Skin epidermis (tissue), 12 donors: ENCODE data around the gene PITX1.
"Not testable (repeated sequence)": the region's sequence is repeated elsewhere in the genome, so short reads cannot be mapped to it uniquely, and the experiment has no call there.

ENCODE experiments used
- H3K27ac ChIP-seq, 21 experiments: fragments of 200-600 bp; sonication (generic) in 11 of 21; one replicate each; pipeline ENCODE4 v1.5.0; 2020; ENCODE audit warnings: mild to moderate bottlenecking in 3 of 21, inconsistent platforms in 2 of 21, moderate library complexity in 2 of 21
- H3K4me3 ChIP-seq, 7 experiments: fragments of 200-600 bp; sonication (generic) in 2 of 7; one replicate each; pipeline ENCODE4 v1.5.0; 2020; ENCODE audit warnings: inconsistent platforms in 2 of 7, mild to moderate bottlenecking in 2 of 7, moderate library complexity in 1 of 7

The PITX1 gene

DNA sequence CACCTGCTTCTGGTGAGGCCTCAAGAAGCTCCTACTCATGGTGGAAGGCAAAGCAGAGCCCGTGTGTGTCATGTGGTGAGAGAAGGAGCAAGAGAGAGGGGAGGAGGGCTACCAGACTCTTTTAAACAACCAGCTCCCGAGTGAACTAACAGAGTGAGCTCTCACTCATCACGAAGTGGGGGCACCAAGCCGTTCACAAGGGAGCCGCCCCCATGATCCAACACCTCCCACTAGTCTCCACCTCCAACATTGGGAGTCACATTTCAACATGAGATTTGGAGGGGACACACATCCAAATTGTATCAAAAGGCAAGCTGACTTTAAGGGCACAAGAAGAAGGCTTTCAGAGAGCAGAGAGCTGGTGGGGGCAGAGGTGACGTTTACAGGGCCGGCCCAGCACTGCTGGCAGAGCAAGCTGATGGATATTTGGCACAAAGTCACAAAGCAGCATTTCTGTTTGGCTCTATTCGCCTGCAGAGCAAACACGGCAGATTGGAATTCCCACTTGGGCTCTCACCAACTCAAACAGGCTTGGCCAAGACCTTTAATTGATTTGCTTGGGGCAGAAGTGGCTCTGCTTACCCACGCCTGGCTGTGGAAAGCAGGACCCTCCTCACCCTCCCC lies 20.0 kb downstream of the PITX1 start:
- Histone ChIP-seq H3K27ac (no peak overlapping the region), H3K4me3 (no peak overlapping the region)

DNA sequence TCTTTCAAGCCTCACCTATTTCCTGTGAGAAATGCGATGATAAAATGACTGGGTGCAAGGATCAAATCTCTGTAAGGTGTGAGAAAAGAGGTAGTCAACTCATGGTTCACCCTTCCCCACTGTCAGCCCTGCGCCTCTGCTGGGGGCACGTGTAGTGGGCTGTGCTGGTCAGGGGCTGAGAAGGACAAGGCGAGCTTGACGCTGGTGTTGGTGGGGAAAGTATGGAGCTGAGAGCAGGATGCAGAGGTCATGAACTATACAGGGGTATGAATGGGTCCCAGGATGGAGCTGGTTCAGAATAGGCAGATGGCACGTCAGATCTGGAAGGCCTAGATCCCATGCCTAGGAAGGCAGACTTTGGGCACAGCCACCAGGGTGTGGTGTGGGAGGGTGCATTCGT lies 20.6 kb downstream of the PITX1 start:
- Histone ChIP-seq H3K27ac (no peak overlapping the region), H3K4me3 (no peak overlapping the region)

DNA sequence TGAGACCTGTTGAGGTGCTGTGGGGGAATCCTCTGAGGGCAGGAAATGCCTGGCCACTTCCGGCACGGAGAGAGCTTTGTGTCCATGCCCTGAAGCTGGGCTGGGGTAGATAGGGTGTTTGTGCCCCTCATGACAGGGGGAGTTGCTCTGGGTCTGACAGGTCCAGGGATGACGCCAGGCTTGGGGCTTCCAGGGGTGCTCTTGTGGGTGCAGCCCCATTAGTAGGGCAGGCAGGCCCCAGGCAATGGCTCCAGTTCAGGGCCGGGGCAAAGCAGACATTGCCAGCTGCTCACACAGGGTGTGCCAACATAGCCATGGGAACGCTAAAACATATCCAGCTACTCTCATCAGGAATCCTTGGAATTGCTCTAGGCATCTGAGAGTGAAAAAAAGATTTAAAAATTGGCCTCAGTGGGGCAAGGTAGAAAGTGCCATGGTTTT lies 21.1 kb downstream of the PITX1 start:
- Histone ChIP-seq H3K27ac (no peak overlapping the region), H3K4me3 (no peak overlapping the region)

DNA sequence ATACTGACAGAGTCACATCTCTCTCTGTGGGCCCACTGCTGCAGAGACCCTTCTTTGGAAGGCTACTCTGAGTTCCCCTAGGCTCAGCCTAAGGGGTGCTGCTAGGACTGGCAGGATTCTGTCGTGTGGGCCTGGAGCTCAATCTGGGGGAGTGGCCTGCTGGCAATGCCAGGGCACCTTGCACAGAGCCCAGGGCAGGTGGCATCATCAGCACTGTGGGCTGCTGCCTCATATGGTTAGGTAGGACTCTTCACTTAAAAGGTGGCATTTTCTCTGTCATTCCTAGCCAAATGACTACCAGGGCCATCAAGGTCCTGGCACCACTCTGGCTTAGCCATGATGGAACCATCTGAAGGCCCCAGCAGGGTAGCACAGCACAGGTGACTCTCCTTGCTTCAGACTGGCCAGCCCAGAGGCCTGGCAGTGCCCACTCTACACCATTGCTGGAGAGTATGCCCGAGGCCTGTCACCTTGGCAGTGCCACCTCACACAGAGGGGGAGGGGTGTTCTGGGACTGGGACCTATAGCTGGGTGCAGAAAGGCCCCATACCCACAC lies 21.9 kb downstream of the PITX1 start:
- no peak overlapping the region for H3K27ac ChIP-seq
- H3K4me3 ChIP-seq = no peak overlapping the region

DNA sequence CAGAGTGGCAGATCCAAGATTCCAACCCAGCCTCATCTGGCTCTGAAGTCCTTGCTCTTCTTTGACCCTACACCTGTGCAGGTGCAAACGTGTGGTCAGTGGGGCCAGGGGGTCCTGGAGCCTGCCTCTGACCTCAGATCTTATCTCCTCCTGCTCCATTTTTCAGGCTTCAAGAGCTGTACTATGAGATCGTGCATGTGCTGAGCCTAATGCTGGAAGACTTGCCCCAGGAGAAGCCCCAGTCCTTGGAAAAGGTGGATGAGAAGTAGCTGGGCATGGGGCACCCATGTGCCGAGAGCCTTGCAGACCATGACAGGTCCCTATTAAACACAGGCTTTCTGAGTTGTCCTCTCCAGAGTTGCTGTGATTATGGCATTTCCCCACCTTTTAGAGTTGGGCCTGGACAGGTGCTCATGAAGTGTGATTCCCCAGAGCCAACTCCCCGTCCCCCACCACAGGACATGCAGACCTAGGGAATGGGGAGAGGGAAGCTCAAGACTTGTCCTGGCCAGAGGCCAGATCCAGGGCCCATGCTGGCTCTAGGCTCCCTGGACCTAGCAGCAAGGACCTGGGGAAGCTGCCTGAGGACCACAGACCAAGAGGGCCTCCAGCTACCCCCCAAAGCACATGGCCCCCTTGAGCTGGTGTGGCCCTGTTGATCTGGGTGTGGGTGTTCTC lies 22.5 kb downstream of the PITX1 start:
- Histone ChIP-seq H3K4me3 (no peak overlapping the region), H3K27ac (no peak overlapping the region)

DNA sequence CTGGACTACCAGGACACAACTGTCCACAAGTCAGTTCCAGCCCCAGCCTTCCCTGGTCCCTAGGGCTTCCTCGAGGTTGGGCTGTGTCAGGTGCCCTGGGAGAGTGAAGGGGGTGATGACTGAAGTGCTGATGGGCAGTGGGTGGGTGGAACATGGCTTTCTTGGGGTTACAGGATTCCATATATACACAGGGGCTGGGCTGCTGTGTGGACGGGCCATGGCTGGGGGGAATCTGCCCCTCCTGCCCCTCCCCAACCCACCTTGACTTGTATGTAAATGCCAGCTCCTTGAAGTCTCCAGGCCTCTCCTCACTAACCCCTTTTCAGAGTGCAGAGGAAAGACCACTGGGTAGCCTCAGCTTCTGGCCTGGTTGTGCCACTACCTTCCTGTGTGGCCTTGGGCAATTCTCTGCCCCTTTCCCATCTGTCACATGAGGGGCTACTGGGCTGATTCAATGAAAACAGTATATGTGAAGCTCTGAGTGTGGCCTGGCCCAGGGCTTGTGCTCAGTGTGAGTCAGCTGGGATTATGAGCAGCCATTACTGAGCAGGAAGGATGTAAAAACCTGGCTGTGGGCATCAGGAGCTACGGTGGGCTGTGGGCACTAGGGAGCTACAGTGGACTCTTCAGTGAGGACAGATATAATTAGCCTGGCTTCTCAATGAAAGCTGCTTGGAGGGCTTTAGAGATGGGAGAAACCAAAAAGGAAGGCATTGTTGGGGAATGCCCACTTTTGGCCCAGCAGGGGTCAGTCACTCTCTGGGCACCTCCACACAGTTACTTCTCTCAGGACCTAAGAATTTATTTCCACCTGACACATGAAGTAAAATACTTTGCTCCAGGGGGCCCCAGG lies 23.3 kb downstream of the PITX1 start:
- no peak overlapping the region for H3K27ac ChIP-seq
- no peak overlapping the region for H3K4me3 ChIP-seq

DNA sequence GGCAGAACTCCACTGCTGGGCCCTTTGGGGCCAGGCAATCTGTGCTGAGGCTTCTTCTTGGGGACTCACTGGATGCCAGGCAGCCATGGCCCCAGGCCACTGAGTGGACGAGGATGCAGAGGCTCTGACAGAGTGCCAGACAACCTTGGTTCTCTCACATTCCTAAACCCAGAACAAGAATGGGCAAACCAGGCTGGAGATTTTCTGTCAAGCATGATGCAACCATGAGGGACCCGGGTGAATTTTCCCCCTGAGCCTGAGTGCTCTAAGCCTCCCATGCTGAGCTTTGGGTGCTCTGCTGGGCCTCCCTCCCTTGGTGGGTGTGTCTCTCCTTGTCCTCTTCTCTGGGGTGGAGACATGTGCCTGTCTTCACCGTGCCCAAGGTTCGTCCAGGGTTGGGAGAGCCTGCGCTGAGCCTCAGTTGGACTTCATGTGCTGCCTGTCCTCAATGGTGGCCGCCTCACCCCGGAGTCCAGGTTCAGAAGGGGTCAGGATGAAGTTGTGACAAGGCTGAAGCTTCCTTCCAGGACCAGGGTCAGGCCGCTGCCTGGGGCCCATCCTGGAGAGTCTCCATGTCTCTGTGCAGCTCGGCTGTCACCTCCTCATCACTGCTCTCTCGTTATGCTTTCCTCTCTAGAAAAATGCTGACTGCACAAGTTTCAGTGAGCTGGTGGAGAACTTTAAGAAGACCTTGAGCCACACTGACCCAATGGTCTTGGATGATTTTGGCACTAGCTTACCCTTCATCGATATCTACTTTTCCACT lies 24.1 kb downstream of the PITX1 start:
- Histone ChIP-seq H3K27ac (no peak overlapping the region), H3K4me3 (no peak overlapping the region)

DNA sequence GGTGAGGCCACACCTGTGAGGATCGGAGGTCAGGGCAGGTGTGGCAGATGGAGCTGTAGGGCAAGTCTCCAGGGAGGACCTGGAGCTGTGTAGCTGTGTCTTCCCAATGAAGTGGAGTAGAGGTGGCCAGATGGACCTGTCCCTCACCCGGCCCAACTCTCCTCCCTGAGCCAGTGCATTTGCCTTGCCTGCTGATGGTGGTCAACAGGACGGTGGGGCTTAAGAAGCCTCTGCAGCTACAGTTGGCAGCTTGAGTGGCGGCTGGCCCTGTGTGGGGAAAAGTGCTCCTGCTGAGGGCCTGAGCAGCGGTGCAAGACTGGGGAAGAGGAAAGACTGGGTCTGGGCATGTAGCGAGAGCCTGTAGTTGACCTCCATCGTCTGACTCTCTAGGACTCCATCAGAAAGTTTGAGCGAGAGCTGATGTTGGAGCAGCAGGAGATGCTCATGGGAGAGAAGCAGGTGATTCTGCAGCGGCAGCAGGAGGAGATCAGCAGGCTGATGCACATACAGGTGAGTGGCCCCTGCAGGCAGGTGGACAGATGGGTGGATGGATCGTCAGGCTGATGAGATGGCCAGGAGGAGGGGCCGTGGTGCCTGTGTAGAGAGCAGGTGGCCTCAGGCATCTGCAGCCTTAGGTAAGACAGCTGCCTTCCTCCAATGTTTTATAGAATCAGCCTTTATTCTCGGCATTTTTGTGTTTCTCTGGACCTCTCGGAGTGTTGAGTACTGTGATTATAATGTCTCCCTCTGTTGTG lies 24.9 kb downstream of the PITX1 start:
- no peak overlapping the region for H3K4me3 ChIP-seq
- H3K27ac ChIP-seq = no peak overlapping the region

DNA sequence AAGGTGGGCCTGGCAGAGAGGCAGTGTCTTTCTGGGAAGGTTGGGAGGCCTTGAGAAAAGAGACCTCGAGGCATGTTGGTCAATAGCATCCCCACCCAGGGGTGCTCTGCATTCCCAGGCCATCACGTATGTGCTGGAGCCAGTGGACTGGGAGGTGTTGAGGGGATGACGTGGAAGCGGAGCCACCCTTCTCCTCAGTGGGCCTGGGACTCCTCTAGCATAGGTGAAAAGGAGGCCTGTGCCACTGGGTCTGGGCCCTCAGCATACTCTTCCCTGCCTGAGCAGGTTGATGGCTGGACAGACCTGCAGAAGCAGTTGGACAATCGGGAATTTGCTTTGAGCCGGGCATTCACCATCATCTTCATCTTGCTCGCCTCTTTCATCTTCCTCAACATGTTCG lies 25.5 kb downstream of the PITX1 start:
- H3K4me3 ChIP-seq = no peak overlapping the region
- H3K27ac ChIP-seq = no peak overlapping the region

DNA sequence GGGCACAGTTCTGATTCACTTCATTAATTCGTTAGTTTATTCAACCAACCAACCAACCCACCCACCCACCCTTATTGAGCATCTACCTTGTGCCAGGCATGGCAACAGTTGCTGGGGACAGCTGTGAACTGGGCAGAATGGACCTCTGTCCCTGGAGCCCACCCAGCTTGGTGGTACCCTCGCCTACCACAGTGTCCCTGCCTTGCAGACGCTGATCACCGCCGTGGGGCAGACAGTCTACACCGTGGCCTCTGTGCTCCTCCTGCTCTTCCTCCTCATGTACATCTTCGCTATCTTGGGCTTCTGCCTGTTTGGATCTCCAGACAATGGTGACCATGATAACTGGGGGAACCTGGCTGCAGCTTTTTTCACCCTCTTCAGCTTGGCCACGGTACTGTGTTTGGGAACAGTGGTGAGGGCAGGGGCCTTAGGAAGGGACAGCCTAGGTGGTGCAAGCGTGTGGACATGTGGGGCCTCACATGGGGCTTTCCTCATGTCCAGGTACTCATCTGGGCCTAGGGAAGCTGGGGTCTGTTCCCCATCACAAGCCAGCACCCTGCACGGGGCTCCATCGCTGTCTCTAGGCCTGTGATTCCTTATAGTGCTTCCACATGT lies 26.2 kb downstream of the PITX1 start:
- Histone ChIP-seq H3K4me3 (no peak overlapping the region), H3K27ac (no peak overlapping the region)

DNA sequence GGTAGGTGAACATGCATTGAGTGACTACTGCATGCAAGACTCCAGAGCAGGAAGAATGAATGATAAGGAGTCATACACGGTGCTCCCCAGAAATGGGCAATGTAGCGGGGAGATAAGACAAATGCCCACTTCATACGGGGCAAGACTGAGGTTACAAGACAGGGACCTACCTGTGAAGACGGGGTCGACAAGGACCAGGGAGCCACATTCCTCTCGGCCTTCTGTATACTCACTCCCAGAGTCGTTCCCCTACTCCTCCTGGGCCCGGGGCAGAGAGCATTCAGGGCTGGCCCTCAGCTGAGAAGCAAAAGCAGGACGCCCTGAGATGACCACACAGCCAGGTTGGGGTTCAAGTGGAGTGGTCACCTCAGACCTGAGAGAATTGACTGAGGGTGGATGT lies 26.7 kb downstream of the PITX1 start:
- Histone ChIP-seq H3K4me3 (no peak overlapping the region), H3K27ac (no peak overlapping the region)

DNA sequence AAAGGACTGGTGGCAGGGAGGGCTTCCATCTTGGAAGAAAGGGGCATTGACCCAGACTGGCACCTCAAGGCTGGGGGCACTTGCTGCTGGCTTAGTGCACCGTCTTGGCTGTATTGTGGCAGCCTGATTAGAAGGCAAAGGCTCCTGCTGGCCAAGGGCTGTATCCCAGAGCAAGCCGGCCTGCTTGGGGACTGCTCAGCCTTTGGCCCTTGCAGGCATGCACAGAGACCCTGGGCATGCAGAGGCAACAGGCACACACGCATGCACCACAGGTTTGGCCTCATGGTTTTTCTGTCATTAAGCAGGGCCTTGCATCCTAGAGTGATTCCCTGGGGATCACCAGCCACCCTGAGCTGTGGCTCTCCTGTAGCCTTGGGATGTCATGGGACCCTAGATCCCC lies 29.0 kb downstream of the PITX1 start:
- no peak overlapping the region for H3K4me3 ChIP-seq
- H3K27ac ChIP-seq = no peak overlapping the region

DNA sequence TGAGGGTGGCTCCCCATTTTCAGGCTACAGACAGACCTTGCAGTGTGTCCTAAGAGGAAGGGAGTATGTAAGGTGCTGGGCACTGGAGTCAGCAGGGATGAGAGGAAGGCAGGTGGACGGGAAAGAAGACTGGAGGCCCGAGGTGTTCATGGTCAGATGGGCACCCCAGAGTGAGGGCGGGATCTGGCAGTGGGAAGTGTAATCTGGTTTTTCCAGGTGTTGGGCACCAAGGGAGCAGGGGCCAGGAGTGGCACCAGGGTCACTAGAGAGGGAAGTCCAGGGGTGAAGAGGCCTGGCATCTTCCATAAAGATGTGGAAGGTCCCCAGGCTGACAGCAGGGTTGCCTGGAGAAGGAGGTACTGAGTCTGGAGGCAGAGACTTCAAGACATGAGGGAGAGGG lies 29.7 kb downstream of the PITX1 start:
- Histone ChIP-seq H3K27ac (no peak overlapping the region), H3K4me3 (no peak overlapping the region)

DNA sequence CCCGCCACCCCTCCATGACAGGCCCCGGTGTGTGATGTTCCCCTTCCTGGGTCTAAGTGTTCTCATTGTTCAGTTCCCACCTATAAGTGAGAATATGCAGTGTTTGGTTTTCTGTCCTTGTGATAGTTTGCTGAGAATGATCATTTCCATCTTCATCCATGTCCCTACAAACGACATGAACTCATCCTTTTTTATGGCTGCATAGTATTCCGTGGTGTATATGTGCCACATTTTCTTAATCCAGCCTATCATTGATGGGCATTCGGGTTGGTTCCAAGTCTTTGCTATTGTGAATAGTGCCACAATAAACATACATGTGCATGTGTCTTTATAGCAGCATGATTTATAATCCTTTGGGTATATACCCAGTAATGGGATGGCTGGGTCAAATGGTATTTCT lies 36.0 kb downstream of the PITX1 start:
- not testable (repeated sequence) for H3K4me3 ChIP-seq, H3K27ac ChIP-seq

DNA sequence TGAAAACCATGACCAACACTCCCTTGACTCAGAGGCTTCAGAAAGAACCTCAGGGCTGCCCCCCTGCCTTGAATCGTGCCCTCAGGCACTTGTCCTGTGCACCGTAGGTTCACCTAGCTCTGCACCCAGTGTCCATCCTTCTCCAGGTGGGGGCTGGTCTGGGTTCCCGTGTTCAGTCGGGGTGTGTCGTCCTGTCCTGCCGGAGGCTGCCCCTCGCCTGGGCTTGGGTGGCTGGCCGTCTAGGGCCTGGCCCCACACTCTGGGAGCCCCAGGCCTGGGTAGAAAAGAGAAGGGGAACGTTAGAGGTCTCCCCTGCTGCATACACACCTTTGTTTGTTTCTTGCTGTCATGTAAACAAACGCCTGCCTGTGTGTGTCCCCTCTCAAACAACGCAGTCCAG lies 37.0 kb downstream of the PITX1 start:
- Histone ChIP-seq H3K4me3 (no peak overlapping the region), H3K27ac (no peak overlapping the region)

DNA sequence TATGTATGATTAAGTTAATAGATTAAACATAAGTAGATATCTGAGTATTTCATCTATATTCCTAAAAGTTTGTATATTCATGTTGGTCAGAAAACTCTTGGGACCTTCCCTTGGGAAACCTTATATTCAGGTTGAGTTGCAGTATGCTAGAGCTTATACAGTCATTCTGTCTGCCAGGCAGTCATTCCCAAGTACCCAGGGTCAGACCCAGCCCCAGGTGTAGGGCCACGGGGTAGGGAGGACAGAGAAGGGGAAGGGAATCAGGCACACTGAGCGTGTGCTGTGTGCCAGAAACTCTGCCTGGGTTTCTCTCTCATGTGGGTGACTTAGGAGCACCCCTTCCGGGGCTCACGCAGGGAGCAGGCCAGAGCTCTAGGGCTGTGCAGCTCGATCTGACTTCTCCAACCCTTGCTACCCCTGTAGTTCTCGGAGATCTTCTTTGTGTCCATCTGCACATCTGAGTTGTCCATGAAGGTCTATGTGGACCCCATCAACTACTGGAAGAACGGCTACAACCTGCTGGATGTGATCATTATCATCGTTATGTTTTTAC lies 38.1 kb downstream of the PITX1 start:
- Histone ChIP-seq H3K27ac (no peak overlapping the region), H3K4me3 (no peak overlapping the region)

DNA sequence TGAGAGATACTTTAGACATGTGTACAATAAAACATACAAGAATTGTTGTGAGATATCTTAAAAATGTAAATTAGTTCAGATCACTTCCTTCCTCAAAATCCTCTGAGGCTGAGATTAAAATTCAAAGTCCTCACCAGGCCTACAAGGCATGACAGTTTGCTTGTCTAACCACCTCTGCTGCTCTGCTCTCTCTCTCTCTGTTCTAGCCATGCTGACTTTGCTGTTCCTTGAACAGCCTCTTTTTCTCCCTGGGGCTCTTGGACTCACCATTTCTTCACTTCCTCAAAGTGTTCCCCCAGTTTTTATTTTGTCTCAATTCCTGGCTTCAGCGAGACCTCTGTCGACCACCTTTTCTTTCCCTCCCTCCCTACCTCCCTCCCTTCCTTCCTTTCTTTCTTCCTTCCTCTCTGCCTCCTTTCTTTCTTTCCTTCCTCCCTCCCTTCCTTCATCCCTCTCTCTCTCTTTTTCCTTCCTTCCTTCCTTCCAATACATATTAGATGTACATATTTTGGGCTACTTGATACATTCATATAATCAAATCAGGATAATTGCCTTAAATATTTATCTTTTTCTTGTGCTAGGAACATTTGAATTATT lies 39.4 kb downstream of the PITX1 start:
- Histone ChIP-seq H3K27ac (no peak overlapping the region), H3K4me3 (no peak overlapping the region)

DNA sequence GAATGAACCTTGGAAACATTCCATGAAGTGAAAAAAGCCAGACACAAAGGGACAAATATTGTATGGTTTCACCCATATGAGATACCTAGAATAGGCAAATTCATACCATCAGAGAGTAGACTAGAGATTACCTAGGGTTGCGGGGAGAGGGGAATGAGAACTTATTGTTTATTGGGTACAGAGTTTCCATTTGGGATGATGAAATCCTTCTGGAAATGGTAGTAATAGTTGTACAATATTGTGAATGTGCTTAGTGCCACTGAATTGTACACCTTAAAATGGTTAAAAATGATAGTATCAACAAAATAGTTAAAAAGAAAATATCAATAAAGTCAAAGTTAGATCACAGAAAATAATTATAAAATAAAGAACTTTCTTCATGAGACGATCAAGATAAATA lies 40.9 kb downstream of the PITX1 start:
- no peak overlapping the region for H3K27ac ChIP-seq
- H3K4me3 ChIP-seq = no peak overlapping the region
